ENCODE data around the gene SPINDOC.
"Not testable (repeated sequence)": the region's sequence is repeated elsewhere in the genome, so short reads cannot be mapped to it uniquely, and the experiment has no call there.

Gene SPINDOC, protein sequence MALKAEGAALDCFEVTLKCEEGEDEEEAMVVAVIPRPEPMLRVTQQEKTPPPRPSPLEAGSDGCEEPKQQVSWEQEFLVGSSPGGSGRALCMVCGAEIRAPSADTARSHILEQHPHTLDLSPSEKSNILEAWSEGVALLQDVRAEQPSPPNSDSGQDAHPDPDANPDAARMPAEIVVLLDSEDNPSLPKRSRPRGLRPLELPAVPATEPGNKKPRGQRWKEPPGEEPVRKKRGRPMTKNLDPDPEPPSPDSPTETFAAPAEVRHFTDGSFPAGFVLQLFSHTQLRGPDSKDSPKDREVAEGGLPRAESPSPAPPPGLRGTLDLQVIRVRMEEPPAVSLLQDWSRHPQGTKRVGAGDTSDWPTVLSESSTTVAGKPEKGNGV

DNA sequence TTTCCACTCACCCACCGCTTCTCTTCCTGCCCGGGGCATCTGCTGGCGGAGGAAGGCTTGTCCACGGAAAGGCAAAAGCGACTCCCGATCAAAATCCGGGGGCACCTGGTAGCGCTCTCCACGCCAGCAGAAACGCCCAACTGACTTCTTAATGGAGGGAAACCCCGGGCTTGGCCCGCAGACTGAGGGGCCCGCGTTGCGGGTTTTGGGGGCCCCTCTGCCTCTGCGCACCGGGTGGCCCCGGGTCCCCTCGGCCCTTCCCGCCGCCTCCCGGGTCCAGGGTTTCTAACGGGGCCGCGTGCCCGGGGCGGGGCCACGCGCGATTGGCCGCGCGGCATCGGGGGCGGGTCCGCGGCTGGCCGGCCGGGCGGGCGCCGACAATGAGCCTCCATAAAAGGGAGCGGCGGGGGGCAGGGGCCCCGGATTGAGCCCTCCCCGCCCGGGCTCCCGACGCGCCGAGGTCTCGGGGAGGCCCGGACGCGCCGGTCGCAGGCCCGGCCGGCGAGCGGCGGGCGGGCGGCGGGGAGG, at the start of gene SPINDOC:
Gene SPINDOC, plus strand, starts transcription at position 422 of the 528 bp plus-strand sequence. CDS start 231 bp downstream, outside the sequence.
- peak; percentile 58 for DNase-seq

DNA sequence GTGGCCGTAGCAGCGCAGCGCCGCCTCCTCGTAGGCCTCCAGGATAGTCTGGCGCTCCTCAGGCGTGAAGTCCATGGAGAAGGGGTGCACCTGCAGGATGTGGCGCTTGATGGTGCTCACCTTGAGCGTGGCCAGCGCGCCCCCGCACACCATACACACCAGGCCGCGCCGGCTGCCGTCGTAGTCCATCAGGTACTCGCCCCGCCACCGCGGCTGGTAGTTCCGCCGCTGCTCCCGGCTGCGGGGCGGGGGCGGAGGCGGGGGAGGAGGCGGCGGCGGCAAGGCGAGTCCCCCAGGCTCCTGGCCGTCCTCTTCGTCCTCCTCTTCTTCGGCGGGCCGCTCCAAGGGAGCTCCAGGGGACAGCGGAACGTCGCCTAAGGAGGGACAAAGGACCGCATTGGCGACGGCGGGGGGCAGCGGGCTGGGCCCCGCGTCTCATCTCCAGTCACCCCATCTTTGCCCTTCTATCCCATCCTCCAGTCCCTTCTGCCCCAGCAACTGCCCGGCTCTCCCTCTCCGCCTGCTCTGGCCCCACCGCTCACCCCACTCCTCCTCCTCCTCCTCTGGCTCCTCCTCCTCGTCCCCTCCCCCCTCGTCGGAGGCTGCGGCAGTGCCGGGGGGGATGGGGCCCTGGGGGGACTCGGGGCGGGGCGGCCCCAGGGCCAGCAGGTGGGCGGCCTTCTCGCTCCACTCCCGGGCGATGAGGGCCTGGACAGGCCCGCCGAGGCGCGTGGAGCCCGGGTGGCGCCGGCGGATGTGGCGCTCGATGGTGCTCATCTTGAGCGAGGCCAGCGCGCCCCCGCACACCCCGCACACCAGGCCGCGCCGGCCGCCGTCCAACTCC, 49.5 kb upstream of the SPINDOC start:
- no peak for DNase-seq

DNA sequence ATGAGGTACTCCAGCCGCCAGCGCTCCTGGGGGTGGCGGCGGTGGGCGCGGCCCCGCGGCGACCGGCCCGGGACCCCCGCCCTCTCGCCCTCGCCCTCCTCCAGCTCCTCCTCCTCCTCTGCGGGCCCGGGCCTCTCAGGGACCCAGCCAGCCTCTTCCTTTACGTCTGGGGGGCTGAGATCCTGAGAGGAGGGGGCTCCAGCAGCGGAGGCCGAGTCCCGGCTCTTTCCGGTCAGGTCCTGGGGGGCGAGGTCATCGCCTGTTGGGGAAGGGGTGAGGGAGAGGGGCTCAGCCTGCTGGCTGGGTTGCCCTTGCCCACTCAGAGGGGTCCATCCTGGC, 48.9 kb upstream of the SPINDOC start:
- DNase-seq = no peak

DNA sequence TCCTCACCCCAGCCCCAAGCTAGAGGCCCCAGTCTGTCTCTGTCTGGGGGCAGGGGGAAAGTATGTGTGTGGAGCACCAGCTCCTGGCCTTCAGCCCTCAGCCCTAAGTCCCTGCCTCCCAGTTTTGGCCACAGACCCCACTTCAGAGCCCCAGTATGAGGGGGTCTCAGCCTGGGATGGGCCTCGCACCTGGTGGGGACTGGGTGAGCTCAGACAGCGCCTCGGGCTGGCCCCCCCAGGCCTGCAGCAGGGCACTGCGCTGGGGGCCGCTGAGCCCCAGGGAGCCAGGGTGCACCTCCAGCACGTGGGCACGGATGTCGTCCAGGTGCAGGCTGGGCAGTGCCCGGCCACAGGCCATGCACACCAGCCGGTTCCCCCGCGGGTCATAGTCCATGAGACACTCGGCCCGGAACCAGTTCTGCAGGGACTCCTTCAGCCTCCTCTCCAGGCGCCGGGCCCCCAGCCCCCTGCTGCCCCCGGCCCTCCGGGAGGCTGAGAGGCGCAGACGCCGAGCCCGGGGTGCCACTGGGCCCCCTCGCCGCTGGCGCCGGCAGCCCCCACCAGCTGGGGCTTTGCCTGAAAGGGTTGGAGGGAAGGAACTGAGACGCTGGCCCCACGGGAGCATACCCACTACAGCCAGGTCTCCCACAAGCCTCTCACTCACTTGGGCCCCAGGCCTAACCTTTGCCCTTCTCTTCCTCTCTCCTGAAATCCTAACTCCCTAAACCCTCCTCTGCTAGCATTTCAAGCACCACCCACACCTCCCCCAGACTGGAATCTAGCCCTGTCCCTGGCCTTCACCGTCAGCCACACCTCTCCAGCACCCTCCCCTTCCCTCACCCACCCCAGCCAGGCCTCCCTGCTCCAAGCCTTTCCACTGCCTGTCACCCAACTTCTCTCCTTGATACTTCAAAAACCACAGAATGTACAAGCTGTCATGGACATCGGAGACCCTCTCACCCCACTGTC, 48.3 kb upstream of the SPINDOC start:
- DNase-seq = no peak

DNA sequence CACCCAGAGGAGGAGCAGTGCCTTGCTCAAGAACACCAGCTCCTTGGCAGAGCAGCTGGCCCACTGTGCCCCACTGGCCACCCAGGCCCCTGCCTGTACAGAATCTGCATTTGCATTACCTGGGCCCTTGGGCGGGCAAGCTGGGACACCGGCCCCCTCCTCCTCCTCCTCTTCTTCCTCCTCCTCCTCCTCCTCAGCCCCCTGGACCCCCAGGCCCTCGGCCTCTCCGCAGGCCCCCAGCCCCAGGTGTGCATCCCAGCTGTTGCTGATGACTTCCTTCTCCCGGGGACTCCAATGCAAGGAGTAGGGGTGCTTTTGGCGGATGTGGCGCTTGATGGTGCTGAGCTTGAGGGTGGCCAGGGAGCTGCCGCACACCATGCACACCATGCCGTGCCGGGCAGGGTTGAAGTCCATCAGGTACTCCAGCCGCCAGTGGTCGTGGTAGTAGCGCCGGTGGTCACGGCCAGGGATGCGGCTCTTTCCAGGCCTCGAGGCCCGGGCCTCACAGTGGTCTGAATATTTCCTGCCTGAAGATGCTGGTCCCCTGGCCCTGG, 47.5 kb upstream of the SPINDOC start:
- DNase-seq = no peak

DNA sequence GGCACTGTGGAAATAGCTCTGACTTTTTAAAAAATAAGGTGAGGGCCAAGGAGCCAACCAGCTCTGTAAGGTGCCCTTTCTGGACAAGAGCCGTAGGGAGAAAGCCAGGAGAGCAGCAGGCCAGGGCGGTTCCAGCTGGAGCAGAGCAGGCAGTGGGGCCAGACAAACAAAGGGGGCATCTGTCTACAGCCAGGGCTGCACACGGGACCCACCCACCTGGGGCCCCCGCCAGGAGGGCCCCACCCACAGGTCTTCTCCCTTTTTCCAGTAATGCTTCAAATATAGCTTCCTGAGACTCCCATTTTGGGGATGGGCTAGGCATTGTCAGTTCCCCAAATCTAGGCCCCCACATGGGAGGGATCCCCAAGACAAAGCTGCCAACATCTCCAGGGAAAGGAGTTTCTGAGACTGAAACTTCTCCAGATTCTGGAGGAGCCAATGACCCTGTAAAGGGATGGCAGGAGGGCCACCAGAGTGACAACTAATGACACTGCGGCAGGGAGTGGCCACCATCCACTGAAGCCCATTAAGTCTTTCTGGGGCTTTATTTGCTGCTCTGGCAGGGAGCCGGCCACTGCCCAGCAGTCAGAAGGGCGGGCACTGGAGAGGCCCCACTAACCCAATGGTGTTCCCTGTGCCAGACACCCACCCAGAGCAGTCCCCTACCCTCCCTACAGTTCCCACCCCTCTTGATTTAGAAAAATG, 46.6 kb upstream of the SPINDOC start:
- no peak for DNase-seq

DNA sequence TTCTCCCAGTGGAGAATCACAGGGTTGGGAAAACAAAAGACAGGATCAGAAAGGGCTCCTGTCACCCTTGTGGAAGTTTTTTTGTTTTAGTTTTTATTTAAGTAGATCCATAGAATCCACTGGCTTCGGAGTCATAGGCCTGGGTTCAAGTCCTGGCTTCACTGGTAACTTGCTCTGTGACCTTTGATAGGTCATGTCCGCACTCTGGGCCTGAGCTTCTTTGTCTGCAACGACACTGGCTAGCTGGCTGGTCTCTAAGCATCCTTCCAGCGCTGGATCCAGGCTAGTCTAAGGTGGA, 46.0 kb upstream of the SPINDOC start:
- no peak for DNase-seq

DNA sequence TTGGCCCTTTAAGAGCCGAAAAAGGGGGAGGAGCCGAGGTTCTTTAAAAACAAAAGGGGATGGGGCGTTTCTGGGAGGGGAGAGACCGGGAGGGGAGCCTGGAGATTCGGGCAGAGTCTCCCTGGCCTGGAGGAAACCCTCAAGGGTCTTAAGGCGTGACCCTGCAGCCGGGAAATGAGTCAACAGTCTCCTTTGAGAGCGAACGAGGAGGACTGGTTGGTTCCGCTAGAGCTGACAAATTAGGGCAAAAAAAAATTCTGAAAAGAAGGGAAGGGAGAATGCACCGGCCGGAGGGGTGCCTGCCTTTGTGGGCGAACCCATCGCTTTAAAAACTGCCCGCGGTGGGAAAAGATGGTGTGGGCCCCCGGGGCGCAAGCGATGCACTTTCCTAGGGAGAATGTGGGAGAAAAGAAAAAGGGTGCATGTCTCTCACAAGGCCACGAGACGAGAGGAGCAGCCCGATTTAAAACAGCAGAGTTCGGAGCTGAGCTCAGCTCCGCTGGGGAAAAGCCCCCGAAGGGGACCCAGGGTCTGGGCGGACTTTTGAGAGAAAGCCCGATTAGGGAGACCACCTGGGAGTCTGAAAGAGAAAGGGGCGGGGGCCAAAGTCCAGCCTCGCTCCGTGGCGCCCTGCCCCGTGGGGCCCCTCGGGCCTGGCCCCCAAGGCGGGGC, 45.6 kb upstream of the SPINDOC start:
- no peak for DNase-seq

DNA sequence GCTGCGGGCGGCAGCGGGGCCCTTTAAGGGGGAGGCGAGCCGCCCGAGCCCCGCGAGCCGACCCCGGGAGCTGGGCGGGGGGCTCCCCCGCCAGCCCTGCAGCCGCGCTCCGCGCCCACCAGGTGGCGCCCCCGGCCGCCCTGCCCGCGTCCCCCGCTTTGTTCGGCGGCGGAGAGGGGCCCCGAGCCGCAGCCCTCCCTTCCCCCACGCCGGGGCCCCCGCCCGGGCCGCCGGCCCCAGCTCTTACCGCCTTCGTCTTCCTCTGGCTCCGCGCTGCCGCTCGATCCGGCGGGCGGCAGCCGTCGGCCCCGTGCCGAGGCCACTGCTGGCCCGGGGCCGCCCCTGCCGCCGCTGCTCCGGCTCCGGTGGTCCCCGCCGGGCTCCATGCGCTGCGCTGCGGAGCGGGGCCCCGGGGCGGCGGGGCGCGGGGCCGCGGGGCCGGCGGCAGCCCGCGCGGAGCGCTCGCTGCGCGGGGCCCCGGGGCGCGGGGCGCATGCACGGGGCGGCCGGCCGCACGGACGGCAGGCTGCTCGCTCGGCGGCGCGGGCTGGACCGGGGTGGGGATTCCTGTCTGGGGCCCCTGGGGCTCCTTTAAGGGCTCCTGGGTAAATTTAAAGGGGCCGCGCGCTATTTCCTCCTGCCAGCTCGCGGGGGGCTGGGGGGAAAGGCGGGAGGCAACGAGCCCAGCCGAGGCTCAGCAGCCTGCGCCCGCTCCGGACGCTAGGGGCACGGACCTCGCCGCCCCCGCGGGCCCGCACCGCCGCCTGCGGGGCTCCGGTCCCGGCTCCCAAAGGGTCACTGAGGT, 44.8 kb upstream of the SPINDOC start, which contains the start of gene ZFTA:
Gene ZFTA, minus strand, starts transcription at position 539 of the 805 bp plus-strand sequence. Its CDS starts 153 bp downstream, at position 386.
- DNase-seq = peak; percentile 51

DNA sequence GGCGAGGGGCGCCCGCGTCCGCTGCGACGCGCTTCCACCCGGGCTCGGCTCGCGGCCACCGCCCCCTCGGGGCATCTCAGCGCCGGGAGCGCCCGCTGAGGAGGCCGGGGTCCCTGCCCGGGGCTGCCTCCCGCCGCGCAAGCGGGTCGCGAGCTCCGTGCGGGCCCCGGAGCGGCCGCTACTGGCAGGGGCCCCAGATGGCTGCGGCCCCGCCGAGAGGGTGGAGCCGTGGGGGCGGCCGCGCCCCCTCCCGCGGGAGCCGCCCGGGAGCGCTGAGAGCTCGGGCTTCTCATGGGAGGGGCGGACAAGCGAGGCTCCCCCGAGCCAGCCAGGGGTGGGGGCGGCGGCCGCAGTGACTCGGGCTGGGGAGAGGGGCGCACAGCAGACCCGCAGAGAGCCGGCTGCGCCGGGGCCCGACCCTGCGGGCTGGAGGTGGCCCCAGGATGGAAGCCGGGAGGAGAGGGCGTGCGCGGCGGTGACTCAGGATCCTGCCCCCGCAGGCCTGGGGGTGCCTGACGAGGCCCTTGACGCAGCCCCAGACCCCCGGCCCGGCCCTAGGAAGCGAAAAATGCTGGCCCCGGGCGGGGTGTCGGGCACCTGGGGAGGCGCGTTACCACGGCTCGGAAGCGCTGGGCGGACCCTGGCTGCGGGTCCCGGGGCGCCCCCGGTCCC, 44.1 kb upstream of the SPINDOC start:
- no peak for DNase-seq

DNA sequence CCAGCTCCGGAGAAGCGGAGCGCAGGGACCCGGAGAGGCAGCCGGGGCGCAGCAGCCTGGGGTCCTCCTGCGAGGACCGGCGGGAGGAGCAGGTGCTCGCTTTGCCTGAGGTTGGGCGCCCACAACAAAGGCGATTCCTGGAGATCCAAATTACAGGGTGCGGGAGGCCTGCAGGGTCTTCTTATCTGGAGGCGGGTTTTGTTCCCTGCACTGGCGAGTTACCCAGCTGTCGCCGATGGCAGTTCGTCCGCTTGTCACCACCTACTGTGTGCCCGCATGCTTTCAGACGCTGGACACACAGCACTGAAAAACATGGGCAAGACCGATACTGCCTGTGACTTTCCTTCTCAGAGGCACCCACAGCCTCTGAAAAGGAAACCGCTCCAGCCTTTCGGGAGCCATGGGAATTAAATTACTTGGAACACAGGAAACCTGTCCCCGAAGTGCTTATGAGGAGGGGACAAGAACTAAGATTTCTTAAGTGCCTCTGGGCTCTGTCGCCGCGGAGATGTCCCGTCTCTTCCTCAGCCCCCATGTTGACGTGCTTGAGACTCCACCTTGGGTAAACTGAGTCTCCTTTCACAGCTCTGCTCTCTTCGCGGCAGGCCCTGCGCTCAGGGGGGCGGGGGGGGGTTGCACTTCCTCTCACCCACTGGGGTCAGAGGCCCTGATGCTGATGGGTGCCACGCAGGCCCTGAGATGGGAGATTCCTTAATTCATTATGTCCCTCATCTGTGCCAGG, 43.4 kb upstream of the SPINDOC start:
- DNase-seq = no peak

DNA sequence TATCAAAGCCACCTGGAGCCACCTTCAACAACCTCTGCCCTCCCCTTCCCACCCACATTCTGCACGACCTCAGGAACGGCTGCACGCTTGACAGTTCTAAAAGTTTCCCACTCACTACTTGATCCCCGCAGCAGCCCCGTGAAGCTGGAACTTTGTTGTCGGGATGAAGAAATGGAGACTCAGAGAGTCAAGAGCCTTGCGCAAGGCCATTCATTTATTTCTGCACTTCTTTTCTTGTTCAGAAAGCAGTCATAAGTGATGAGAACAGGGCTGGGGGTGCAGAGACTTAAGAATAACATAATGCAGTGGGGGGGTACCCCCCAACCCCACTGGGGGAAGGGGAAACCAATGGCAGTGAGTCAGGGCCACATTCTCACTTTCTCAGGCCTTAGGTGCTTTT, 42.5 kb upstream of the SPINDOC start:
- DNase-seq = no peak

DNA sequence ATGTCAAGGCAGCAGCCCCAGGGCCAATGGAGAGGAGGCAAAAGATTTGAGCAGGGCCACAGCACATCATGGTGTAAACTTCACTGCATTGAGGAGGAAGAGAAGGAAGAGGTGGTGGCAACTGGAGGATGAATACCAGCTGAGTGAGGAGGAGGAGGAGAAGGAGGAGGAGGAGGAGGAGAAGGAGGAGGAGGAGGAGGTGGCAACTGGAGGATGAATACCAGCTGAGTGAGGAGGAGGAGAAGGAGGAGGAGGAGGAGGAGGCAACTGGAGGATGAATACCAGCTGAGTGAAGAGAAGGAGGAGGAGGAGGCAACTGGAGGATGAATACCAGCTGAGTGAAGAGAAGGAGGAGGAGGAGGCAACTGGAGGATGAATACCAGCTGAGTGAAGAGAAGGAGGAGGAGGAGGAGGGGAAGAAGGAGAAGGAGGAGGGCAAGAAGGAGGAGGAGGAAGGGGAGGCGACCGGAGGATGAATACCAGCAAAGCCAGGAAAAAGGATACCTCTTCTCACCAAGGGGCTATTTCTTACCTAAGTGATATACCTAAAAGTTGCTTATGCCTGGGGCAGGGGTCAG, 41.4 kb upstream of the SPINDOC start:
- DNase-seq = not testable (repeated sequence)

DNA sequence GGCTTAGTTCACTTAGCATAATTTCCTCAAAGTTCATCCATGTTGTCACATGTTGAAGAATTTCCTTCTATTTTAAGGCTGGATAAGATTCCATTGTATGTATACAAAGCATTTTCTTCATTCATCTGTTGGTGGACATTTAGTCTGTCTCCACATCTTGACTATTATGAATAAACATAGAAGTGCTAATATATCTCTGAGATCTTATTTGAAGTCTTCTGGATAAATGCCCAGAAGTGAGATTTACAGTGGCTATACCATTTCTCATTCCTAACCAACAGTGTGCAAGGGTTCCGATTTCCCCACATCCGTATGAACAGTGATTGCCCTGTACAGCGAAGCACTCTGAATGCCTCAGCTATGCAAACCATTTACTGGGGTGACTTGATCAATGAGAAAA, 38.1 kb upstream of the SPINDOC start:
- DNase-seq = no peak

DNA sequence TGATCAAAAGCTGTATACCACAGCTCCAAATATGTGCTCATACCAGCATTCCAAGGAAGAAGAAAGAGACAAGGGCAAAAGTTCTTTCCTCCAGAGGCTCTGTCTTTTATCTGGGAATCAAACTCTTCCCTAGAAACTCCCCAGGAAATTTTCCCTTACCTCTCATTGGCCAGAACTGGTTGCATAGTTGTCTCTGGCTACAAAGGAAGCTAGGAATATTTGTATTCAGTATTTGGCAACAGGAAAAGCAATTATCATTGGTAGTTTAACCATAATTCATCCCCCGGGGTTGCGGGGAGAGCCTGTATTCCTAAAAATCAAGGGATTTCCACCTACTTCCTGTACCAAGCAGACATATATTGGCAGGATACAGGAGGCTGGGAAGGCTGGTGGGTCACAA, 34.2 kb upstream of the SPINDOC start:
- DNase-seq = no peak

DNA sequence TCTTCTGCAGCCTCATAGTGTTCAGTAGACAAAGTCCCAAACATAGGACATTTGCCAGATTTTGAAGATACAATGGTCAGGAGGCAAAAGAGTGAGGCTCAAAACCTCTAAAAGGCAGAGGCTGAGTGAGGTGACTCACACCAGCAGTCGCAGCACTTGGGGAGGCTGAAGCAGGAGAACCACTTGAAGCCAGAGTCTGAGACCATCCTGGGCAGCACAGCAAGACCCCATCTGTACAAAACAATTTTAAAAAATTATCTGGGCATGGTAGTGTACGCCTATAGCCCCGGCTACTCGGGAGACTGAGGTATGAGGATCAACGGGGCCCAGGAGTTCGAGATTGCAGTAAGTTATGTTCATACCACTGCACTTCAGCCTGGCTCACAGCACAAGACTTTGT, 30.5 kb upstream of the SPINDOC start:
- no peak for DNase-seq

DNA sequence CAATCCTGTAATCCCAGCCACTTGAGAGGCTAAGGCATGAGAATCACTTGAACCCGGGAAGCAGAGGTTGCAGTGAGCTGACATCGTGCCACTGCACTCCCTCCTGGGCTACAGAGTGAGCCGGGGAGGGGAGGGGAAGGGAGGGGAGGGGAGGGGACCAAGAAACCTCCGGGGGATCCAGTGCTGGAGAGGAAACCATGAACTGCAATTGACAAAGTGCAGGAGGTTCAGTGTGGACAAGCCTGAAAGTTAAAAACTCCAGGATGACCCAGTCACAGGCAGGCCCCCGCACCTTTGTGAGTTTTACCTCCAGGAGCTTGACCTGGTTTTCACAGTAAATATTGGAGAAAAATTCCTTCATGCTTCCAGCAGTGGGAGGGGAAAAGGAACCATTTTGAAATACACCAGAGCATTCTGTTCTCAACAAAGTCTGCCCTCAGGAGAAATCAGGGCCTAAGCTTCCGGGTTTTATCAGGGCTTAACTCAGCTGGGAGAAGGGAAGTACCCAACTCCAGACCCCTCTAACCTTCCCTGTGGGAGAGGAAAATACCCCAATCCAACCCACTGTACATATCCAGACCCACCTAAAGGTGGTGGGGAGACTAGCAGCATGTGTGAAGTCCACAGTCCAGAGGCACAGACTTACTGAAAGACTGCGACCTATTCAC, 29.2 kb upstream of the SPINDOC start:
- DNase-seq = no peak

DNA sequence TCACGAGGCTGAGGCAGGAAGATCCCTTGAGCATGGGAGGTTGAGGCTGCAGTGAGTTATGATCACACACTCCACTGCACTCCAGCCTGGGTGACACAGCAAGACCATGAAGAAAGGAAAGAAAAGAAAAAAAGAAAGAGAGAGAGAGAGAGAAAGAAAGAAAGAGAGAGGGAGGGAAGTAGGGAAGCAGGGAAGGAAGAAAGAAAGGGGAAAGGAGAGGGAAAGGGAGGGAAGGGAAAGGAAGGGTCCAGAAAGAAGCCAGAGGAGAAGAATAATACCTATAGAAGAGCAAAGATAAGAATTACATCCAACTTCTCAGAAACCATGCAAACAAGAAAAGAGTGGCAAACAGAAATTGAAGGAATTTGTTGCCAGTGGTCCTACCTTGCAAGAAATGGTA, 27.4 kb upstream of the SPINDOC start:
- DNase-seq = no peak
